HG03025 (cell line): ENCODE results near the gene CLEC1B.
A peak's percentile ranks its signal among the peaks of the same experiment; 100 is the strongest.
"Not testable (repeated sequence)": the region's sequence is repeated elsewhere in the genome, so short reads cannot be mapped to it uniquely, and the experiment has no call there.

Experiments used
- ATAC-seq: cut with Tn5 transposase; IDR thresholded peaks from one replicate; pipeline ENCODE4 v1.9.1; 2021; ENCODE audit warnings: mild to moderate bottlenecking, moderate library complexity; ENCODE audit not compliant: unreplicated experiment, low FRiP score

CLEC1B gene

DNA sequence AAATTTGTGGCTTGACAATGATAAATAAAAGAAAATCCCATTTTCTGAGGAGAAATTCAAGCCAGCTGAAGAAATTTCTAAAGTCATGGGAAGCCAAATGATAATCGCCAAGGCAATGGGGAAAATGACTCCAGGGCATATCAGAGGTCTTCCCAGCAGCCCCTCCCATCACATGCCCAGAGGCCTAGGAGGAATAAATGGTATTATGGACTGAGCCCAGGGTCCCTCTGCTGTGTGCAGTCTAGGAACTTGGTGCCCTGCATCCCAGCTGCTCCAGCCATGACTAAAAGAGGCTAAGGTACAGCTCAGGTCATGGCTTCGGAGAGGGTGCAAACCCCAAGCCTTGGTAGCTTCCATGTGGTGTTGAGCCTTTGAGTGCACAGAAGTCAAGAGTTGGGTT, 23.3 kb downstream of the CLEC1B start:
- ATAC-seq = no peak

- not testable (repeated sequence) for ATAC-seq
These were observed 24.2 kb downstream of the CLEC1B start for GRCh38 chr12:9974731-9975130.

DNA sequence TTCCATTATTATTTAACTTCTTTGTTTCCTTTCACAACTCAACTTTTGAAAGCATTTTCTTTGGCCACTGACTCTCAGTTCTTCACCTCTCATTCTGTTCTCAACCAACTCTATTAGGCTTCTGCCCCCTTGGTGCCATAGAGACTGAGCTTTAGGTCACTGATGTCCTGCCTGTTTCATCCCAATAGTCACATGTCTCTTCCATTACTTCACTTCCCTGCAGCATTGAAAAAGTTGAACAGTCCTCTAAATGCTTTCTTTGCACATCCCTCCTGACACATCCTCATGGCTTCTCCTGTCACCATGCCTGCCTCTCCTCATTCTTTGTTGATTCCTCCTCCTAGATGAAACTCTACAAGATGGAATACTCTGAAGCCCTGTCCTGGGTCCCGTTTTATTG, 25.0 kb downstream of the CLEC1B start:
- no peak for ATAC-seq

DNA sequence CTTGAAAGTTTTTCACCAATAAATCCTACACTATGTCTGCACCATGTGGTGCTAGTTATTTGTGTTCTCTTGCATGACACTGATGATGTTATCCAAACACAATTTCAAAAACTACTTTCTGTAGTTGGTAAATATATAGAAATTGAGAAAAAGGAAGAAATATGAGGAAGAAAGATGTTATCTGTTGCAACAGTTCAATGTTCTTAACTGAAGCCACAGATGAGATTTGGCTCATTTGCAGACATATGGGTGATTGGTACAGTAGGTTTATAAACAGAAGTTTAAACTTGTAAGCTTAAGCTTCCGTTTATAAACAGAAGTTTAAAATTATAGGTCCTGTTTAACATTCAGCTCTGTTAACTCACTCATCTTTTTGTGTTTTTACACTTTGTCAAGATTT, 27.7 kb downstream of the CLEC1B start, which contains the start of gene CLEC12A:
Gene CLEC12A, plus strand, starts transcription at position 229 of the 400 bp plus-strand sequence. CDS start 188 bp downstream, outside the sequence.
- ATAC-seq = no peak

DNA sequence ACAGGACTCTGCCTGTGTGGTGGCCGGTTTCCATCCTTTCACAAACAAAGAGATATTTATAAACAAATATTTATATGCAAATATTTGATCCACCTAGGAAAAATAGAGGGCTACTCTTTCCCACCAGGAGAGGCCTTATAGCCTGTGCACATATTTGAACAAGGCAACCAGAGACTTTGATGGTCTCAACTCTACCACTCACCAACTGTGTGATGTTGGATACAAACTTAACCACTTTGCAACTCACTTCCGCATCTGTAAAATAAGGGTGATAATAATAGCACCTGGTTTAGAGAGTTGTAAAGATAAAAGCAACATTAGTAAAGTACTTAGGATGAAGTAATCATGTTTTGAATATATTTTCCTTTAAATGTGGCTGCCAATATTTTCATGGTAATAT, 29.2 kb downstream of the CLEC1B start:
- no peak for ATAC-seq

DNA sequence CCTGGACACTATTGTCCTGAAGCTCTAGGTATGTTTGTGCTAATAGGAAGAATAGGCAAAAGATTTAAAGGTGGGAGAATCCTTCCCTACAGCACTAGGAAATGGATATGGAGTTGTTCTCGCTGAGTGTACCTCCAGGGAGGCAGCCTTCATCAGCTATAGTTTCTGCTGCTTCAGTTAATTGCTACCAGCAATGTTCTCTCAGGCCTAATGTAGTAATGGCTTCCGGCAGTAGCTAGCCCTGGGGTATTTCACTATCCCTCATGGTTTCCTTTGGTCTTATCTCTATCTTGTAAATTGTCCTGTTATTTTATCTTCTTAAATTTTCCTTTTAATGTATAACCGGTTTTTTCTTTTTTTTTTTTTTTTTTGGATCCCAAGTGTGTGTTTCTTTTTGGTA, 37.0 kb downstream of the CLEC1B start:
- ATAC-seq = no peak

GRCh38 chr12:9961106-9961505, 37.8 kb downstream of the CLEC1B start:
- no peak for ATAC-seq

- no peak for ATAC-seq
These were observed 38.3 kb downstream of the CLEC1B start for GRCh38 chr12:9960590-9960989.

DNA sequence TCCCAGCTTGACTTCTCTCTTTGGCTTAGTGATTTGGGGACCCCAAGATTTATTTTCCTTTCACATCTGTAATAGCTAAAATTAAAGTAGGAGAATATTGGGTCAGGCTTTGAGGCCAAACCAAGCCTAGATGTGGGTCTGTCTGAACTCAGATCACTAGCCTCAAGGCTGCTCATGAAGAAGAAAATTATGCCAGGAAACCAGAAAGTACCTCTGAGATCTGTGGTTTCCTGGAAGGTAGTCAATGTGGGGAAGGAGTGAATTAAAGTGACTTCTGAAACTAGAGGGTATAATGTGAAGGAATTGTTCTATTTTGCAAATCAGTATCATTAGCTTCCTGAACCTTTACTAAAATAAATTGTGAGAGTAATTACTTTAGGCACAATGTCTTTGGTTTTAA, 41.1 kb downstream of the CLEC1B start:
- no peak for ATAC-seq

DNA sequence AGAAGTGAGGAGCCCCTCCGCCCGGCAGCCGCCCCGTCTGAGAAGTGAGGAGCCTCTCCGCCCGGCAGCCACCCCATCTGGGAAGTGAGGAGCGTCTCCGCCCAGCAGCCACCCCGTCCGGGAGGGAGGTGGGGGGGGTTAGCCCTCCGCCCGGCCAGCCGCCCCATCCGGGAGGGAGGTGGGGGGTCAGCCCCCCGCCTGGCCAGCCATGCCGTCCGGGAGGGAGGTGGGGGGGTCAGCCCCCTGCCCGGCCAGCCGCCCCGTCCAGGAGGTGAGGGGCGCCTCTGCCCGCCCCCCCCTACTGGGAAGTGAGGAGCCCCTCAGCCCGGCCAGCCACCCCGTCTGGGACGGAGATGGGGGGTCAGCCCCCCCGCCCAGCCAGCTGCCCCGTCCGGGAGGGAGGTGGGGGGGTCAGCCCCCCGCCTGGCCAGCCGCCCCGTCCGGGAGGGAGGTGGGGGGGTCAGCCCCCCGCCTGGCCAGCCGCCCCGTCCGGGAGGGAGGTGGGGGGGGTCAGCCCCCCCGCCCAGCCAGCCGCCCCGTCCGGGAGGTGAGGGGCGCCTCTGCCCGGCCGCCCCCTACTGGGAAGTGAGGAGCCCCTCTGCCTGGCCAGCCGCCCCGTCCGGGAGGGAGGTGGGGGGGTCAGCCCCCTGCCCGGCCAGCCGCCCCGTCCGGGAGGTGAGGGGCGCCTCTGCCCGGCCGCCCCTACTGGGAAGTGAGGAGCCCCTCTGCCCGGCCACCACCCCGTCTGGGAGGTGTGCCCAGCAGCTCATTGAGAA, 45.8 kb downstream of the CLEC1B start:
- ATAC-seq = not testable (repeated sequence)

- no peak for ATAC-seq
These were observed 47.8 kb downstream of the CLEC1B start for GRCh38 chr12:9951026-9951675.

DNA sequence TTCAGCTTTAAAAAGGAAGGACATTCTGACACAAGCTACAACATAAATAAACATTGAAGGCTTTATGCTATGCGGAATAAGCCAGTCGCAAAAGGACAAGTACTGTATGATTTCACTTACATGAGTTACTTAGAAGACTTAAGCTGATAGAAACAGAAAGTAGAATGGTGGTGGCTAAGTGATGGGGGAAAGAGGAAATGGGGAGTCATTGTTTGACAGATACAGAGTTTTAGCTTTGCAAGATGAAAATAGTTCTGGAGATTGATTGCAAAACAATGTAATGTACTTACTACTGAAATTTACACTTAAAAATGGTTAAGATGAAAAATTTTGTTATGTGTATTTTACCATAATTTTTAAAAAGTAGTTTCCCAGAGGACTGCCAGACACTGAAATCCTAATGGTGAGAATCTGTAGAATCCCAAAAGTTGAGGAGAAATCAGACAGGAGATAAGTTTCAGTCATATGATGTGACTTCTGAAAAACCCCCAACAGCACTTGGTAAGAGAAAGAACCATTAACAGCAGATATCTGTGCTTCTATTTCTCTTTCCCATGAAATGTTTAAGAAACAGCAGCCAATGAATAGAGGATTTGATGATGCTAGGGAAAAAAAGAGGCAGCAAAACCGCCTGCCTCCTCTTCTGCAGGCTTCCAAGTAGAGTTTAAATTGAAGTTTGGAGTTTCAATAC, 50.2 kb downstream of the CLEC1B start:
- peak; percentile 98 for ATAC-seq

GRCh38 chr12:9947674-9948073, 51.2 kb downstream of the CLEC1B start:
- no peak for ATAC-seq

DNA sequence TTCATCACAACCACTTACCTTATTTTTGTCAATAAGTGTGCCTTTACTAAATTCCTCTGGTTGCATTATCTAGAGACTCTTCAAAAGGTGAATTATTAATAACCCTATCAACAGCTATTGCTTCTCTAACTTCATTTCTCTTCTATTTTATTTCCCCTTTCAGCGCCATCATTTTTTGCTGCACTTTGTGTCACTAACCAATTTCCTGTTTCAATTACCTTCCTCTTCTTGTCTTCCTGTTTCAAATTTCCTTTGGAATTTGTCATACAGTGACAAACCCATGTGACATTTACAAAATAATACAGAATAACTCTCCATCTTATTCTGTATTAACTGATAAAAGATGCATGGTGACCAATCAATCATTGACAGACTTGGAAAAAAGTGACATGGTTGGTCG, 54.5 kb downstream of the CLEC1B start:
- ATAC-seq = no peak

- no peak for ATAC-seq
These were observed 55.7 kb downstream of the CLEC1B start for GRCh38 chr12:9943240-9943639.
